ENCODE measurements around the gene TBRG1.

The TBRG1 gene

GRCh38 chr11:124618863-124619262, 3.8 kb upstream of the TBRG1 start:
- Histone ChIP-seq H3K36me3 (ENCODE audit: control insufficient read depth, insufficient read depth, low read length, severe bottlenecking) (no peaks in the 10 kb centered on the region), H3K4me3 (ENCODE audit: low read length) (no peak overlapping the region), H3K4me1 (ENCODE audit: control insufficient read depth, insufficient read depth, low read length) (peaks cover 12% of the 10 kb centered on the region), H3K9me3 (ENCODE audit: control insufficient read depth, low read length) (no peaks in the 10 kb centered on the region), H3K27me3 (replicated peaks; ENCODE audit: control insufficient read depth, insufficient read depth, low read length) (peaks cover under 1% of the 10 kb centered on the region), H3K9ac (ENCODE audit: low read length) (no peak overlapping the region)
- DNase-seq (ENCODE audit: low read depth): no peak

DNA sequence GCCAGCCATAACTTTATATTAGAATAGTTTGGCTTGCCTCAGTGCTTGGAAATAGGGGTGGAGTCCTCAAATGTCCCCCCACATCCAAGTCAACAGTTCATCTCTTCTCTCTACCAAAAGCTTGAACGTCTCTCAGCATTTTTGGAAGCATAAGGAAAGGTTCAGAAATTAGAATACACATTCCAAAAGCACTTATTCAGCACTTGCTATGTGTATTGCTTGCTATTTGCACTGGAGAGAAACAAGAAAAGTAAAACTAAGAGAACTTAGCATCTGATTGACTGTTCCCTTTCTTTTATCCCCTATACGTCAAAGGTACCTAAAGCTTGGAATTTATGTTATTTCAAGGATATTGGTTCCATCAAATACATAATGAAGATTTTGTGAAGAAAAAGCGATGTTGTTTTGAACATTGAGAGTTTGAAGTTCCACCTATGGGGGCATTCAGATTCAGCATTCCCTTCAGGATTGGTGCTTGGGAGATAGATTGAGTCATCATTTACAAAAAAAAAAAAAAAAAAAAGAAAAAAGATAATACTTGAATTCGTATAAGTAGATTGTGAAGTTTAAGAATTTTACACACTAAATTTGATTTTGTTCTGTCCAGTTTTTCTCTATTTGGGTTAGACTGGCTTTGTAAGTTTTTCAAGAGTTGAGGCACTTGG, 1.3 kb downstream of the TBRG1 start:
- Histone ChIP-seq H3K4me3 (ENCODE audit: low read length) (peak overlapping the region; percentile 99), H3K4me1 (ENCODE audit: control insufficient read depth, insufficient read depth, low read length) (peaks cover 24% of the 10 kb centered on the region), H3K9me3 (ENCODE audit: control insufficient read depth, low read length) (no peaks in the 10 kb centered on the region), H3K9ac (ENCODE audit: low read length) (peak overlapping the region; percentile 98), H3K36me3 (ENCODE audit: control insufficient read depth, insufficient read depth, low read length, severe bottlenecking) (peaks cover 40% of the 10 kb centered on the region), H3K27me3 (replicated peaks; ENCODE audit: control insufficient read depth, insufficient read depth, low read length) (no peaks in the 10 kb centered on the region)
- peak; percentile 59 for DNase-seq (ENCODE audit: low read depth)

DNA sequence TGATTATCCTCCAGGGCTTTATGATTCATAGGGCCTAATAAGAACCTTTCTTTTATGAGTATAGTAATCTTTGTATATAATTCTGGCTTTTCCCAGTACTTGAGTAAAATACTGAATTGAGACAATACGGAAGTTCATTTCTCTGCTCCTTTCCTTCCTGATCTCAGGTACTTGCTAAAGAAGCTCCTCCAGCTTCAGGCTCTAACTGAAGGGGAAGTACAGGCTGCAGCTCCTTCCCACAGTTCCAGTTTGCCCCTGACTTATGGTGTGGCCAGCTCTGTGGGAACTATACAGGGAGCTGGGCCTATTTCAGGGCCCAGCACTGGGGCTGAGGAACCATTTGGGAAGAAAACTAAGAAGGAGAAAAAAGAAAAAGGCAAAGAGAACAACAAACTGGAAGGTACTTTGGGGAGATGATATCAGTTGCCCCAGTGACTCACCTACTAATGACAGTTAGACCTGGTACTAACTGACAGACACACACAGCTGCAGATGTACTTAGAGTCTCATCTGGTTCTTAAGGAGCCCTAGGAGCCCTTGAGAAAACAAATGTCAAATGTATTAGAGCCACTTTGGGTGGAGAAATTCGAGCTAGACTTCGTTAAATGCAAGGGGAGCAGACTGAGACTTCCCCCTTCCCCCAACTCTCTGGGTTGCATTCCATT, 3.0 kb downstream of the TBRG1 start:
- Histone ChIP-seq H3K4me3 (ENCODE audit: low read length) (no peak overlapping the region), H3K4me1 (ENCODE audit: control insufficient read depth, insufficient read depth, low read length) (peaks cover 24% of the 10 kb centered on the region), H3K27me3 (replicated peaks; ENCODE audit: control insufficient read depth, insufficient read depth, low read length) (no peaks in the 10 kb centered on the region), H3K36me3 (ENCODE audit: control insufficient read depth, insufficient read depth, low read length, severe bottlenecking) (peaks cover 55% of the 10 kb centered on the region), H3K9ac (ENCODE audit: low read length) (no peak overlapping the region), H3K9me3 (ENCODE audit: control insufficient read depth, low read length) (no peaks in the 10 kb centered on the region)
- DNase-seq (ENCODE audit: low read depth): no peak

DNA sequence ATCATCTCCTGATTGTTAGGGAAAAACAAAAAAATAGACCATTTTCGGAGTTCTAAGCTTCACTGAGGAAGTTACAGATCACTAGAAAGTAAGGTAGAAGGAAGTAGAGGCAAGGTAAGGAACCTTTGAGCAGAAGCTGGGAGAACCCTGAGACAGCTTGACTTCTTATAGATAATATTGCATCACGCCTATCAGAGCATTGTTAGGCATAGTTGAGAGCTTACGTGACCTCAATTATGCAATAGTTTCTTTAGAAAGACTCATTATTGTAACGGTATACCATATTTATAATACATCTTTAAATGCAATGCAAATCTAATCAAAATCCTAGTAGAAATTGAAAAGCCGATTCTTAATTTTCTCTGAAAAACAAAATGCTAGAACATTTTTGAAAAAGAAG, 4.9 kb downstream of the TBRG1 start:
- no peak for DNase-seq (ENCODE audit: low read depth)
- no peaks in the 10 kb centered on the region for H3K27me3 ChIP-seq (replicated peaks; ENCODE audit: control insufficient read depth, insufficient read depth, low read length)
- no peak overlapping the region for H3K9ac ChIP-seq (ENCODE audit: low read length)
- H3K4me3 ChIP-seq (ENCODE audit: low read length): no peak overlapping the region
- peaks cover 17% of the 10 kb centered on the region for H3K4me1 ChIP-seq (ENCODE audit: control insufficient read depth, insufficient read depth, low read length)
- no peaks in the 10 kb centered on the region for H3K9me3 ChIP-seq (ENCODE audit: control insufficient read depth, low read length)
- H3K36me3 ChIP-seq (ENCODE audit: control insufficient read depth, insufficient read depth, low read length, severe bottlenecking): peaks cover 75% of the 10 kb centered on the region

DNA sequence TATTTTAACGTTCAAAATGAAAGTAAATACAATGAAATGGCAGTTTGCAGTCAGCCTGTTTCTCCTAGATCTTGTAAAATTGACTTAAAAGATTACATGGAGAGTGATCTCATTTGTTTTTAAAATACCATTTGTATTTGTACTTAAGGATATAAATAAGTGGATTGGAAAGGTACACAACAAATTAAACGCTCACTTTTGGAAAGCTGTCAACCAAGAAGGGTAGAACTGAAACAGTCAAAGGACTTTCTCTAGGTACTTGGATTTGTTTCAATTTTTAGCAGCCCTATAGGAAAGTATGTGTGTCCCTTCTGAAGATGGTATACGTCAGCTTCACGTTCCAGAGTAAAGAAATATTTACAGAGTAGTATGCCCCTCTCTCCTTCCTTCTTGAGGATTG, 7.3 kb downstream of the TBRG1 start:
- Histone ChIP-seq H3K9me3 (ENCODE audit: control insufficient read depth, low read length) (no peaks in the 10 kb centered on the region), H3K4me1 (ENCODE audit: control insufficient read depth, insufficient read depth, low read length) (peaks cover under 1% of the 10 kb centered on the region), H3K4me3 (ENCODE audit: low read length) (no peak overlapping the region), H3K27me3 (replicated peaks; ENCODE audit: control insufficient read depth, insufficient read depth, low read length) (no peaks in the 10 kb centered on the region), H3K9ac (ENCODE audit: low read length) (no peak overlapping the region), H3K36me3 (ENCODE audit: control insufficient read depth, insufficient read depth, low read length, severe bottlenecking) (peaks cover 94% of the 10 kb centered on the region)
- DNase-seq (ENCODE audit: low read depth): no peak

GRCh38 chr11:124633355-124633754, 10.7 kb downstream of the TBRG1 start:
- DNase-seq (ENCODE audit: low read depth): peak; percentile 20
- Histone ChIP-seq H3K9ac (ENCODE audit: low read length) (no peak overlapping the region), H3K36me3 (ENCODE audit: control insufficient read depth, insufficient read depth, low read length, severe bottlenecking) (peaks cover 98% of the 10 kb centered on the region), H3K4me1 (ENCODE audit: control insufficient read depth, insufficient read depth, low read length) (no peaks in the 10 kb centered on the region), H3K9me3 (ENCODE audit: control insufficient read depth, low read length) (no peaks in the 10 kb centered on the region), H3K27me3 (replicated peaks; ENCODE audit: control insufficient read depth, insufficient read depth, low read length) (no peaks in the 10 kb centered on the region), H3K4me3 (ENCODE audit: low read length) (no peak overlapping the region)

- Histone ChIP-seq H3K9me3 (ENCODE audit: control insufficient read depth, low read length) (no peaks in the 10 kb centered on the region), H3K4me3 (ENCODE audit: low read length) (no peak overlapping the region), H3K36me3 (ENCODE audit: control insufficient read depth, insufficient read depth, low read length, severe bottlenecking) (peaks cover 90% of the 10 kb centered on the region), H3K27me3 (replicated peaks; ENCODE audit: control insufficient read depth, insufficient read depth, low read length) (no peaks in the 10 kb centered on the region), H3K9ac (ENCODE audit: low read length) (no peak overlapping the region), H3K4me1 (ENCODE audit: control insufficient read depth, insufficient read depth, low read length) (no peaks in the 10 kb centered on the region)
- no peak for DNase-seq (ENCODE audit: low read depth)
Observed at GRCh38 chr11:124635932-124636331, 13.3 kb downstream of the TBRG1 start.

DNA sequence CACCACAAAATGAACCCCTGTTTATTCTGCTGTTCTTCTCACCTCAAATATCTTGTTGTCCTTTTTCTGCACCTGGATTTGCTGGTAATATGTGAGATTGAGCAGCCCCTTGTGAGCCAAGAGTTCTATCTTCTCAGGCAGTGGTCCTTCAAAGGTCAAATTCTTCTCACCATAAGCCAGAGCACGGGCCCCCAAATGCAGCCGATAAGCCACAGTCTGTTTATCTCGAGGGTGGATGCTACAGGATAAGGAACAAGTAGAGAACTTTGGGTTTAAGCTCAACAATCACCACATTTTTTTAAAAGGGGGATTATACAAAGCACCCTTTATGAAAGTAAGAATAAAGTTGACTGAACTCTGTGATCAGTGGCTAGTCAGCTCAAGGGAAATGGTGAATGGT, 15.8 kb downstream of the TBRG1 start:
- Histone ChIP-seq H3K9me3 (ENCODE audit: control insufficient read depth, low read length) (no peaks in the 10 kb centered on the region), H3K4me3 (ENCODE audit: low read length) (no peak overlapping the region), H3K36me3 (ENCODE audit: control insufficient read depth, insufficient read depth, low read length, severe bottlenecking) (peaks cover 65% of the 10 kb centered on the region), H3K27me3 (replicated peaks; ENCODE audit: control insufficient read depth, insufficient read depth, low read length) (no peaks in the 10 kb centered on the region), H3K9ac (ENCODE audit: low read length) (no peak overlapping the region), H3K4me1 (ENCODE audit: control insufficient read depth, insufficient read depth, low read length) (peaks cover 3% of the 10 kb centered on the region)
- DNase-seq (ENCODE audit: low read depth): no peak

DNA sequence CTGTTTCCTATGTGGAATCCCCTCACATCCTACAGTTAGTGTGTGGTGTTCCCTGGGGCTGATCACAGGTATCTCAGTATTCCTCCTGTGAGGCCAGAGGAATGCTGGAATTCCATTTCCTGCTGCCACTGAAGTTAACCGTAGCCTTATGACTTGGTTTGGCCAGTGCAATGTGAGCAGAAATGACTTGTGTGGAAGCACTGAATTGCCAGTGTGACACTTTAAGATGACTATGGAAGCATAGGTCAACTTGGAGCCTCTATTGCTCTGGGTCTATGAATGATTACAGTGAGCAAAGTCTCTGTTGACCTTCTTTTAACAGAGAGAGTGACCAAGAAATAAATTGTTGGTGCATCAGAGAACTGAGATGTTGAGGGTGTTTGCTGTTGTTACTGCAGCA, 16.5 kb downstream of the TBRG1 start:
- no peak for DNase-seq (ENCODE audit: low read depth)
- H3K9me3 ChIP-seq (ENCODE audit: control insufficient read depth, low read length): no peaks in the 10 kb centered on the region
- H3K4me1 ChIP-seq (ENCODE audit: control insufficient read depth, insufficient read depth, low read length): peaks cover 9% of the 10 kb centered on the region
- peaks cover 60% of the 10 kb centered on the region for H3K36me3 ChIP-seq (ENCODE audit: control insufficient read depth, insufficient read depth, low read length, severe bottlenecking)
- no peak overlapping the region for H3K9ac ChIP-seq (ENCODE audit: low read length)
- H3K4me3 ChIP-seq (ENCODE audit: low read length): no peak overlapping the region
- no peaks in the 10 kb centered on the region for H3K27me3 ChIP-seq (replicated peaks; ENCODE audit: control insufficient read depth, insufficient read depth, low read length)

DNA sequence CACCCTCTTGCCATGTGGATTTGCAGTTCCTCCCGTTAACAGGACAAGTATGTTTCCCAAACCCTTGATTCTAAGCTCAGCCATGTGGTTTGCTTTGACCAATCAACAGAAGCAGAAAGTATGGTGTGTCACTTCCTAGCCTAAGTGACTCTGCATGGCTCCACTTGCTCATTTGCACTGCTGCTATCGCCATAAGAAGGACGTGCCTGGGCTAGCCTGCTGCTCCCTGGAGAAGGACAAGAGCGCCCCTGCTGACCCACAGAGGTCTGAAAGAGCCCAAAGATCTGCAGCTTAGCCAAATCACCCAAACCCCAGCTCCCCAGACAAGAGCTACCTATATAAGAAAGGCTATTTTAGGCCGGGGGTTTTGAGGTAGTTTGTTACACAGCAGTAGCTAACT, 18.0 kb downstream of the TBRG1 start:
- H3K4me1 ChIP-seq (ENCODE audit: control insufficient read depth, insufficient read depth, low read length): peaks cover 10% of the 10 kb centered on the region
- H3K9me3 ChIP-seq (ENCODE audit: control insufficient read depth, low read length): no peaks in the 10 kb centered on the region
- H3K27me3 ChIP-seq (replicated peaks; ENCODE audit: control insufficient read depth, insufficient read depth, low read length): no peaks in the 10 kb centered on the region
- no peak overlapping the region for H3K4me3 ChIP-seq (ENCODE audit: low read length)
- peaks cover 45% of the 10 kb centered on the region for H3K36me3 ChIP-seq (ENCODE audit: control insufficient read depth, insufficient read depth, low read length, severe bottlenecking)
- no peak overlapping the region for H3K9ac ChIP-seq (ENCODE audit: low read length)
- DNase-seq (ENCODE audit: low read depth): no peak

- H3K9me3 ChIP-seq (ENCODE audit: control insufficient read depth, low read length): no peaks in the 10 kb centered on the region
- H3K4me3 ChIP-seq (ENCODE audit: low read length): no peak overlapping the region
- no peak for DNase-seq (ENCODE audit: low read depth)
- no peaks in the 10 kb centered on the region for H3K27me3 ChIP-seq (replicated peaks; ENCODE audit: control insufficient read depth, insufficient read depth, low read length)
- H3K4me1 ChIP-seq (ENCODE audit: control insufficient read depth, insufficient read depth, low read length): peaks cover 10% of the 10 kb centered on the region
- H3K9ac ChIP-seq (ENCODE audit: low read length): no peak overlapping the region
- H3K36me3 ChIP-seq (ENCODE audit: control insufficient read depth, insufficient read depth, low read length, severe bottlenecking): peaks cover 25% of the 10 kb centered on the region
Observed at GRCh38 chr11:124642628-124643027, 20.0 kb downstream of the TBRG1 start.

Measured in adipocyte (in vitro differentiated cells).